Anterior cingulate cortex (tissue), 58 donors: ENCODE measurements around the gene C3orf49.

ENCODE experiments used
- DNase-seq, 58 donors: peaks; one replicate each; lab custom pipeline; 2025; lab: John Stamatoyannopoulos, UW

C3orf49 gene

DNA sequence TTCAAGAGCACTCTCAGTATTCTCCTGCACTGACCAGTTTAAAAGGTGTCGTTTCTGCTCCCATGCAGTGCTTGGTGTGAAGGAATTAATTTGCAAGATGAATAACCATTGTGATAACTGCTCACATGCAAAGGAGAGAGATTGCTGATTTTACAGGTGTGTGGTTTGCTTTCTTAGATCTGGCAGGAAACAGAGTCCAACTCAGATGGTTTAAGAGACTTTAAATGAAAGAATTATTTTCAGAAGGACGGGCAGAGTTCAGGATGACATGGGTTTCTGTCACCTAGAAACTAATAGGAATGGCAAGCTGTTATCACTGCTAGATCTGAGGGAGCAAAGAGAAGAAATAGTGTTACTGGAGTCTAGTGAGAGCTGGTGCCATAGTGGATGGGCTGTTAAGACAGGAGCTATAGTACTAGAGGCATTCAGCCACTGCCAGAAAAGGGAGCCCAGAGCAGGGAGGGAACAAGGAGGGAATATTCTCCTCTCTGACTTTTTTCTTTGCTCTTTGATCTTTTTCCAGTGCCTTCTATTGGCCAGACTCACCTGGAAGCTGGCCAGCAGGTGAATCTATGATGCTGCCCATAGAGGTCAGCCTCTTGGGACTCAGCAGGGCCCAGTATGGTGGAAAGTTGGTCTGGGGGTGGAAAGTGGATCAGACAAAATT, 59.4 kb downstream of the C3orf49 start:
- no peak for DNase-seq

DNA sequence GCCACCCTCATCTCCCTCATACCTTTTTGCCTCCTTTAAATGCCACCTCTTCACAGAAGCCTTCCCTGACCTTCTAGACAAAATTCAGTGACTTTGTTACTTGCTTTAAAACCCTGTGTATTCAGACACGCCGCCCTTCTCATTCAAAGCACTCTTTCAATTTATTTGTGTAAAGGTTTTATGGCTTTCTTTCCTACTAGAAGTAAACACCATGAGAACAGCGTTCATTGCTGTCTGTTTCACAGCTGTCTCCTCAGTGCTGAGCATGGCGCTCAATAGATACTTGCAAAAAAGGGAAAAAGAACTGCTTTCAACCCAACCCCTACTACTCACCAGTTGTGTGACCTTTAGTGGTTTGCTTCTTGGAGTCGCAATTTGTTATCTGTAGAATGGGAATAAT, 61.6 kb downstream of the C3orf49 start:
- DNase-seq, result no peak

DNA sequence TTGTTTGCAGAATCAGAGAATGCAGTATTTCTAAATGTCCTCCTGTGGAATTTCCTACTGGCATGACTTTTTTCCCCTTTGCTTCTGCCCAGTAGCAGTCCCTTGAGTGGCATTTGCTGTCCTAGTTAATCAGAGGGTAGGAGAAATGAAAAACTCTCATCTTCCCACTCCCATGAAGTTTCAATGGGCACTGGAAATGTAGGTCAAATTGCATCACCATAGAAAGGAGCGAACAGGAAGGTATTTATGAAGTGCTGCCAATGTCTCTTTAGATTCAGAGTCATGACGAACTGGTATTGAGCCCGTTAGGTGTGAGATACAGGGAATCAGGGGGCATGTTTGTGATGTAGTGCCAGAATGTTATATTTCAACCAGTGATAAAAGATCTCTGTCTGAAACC, 67.8 kb downstream of the C3orf49 start:
- no peak for DNase-seq

DNA sequence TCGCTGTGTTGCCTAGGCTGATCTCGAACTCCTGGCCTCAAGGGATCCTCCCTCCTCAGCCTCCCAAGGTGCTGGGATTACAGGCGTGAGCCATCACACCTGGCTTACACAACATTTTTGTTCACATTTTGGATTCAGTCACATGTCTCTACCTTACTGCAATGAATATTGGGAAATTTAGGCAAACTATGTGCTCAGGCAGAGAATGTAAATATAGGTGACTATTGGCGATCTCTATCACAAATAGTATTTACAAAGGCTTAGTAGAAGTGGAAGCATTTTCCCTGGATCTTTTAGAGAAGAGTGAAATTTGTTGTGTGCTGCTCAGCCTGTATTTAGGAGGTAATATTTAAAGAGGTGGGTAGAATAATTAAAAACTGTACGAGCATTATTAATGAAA, 72.4 kb downstream of the C3orf49 start:
- no peak for DNase-seq

DNA sequence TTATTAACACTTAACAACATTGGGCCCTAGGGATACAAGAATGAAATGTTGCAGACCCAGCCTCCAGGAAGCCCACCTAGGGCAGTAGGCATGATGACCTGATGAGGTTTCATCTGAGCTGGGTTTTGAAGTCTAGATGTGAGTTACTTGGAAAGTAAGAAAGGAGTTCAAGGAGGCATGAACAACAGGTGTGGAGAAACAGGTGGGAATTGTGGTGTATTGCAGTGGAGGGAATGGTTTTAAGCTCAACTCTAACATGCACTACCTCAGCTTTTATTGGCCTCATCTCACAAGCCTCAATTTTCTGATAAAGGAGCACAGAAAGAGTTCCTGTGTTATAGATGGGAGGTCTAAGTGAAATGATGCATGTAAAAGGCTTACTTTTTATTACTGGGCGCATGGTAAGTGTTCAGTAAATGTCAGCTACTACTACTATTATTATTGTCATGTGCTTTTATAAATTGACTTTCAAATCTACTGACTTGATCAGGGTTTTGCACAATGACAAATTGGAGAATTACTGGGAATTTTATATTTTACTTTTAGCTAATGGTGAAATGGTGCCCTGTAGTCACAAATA, 73.8 kb downstream of the C3orf49 start:
- no peak for DNase-seq

DNA sequence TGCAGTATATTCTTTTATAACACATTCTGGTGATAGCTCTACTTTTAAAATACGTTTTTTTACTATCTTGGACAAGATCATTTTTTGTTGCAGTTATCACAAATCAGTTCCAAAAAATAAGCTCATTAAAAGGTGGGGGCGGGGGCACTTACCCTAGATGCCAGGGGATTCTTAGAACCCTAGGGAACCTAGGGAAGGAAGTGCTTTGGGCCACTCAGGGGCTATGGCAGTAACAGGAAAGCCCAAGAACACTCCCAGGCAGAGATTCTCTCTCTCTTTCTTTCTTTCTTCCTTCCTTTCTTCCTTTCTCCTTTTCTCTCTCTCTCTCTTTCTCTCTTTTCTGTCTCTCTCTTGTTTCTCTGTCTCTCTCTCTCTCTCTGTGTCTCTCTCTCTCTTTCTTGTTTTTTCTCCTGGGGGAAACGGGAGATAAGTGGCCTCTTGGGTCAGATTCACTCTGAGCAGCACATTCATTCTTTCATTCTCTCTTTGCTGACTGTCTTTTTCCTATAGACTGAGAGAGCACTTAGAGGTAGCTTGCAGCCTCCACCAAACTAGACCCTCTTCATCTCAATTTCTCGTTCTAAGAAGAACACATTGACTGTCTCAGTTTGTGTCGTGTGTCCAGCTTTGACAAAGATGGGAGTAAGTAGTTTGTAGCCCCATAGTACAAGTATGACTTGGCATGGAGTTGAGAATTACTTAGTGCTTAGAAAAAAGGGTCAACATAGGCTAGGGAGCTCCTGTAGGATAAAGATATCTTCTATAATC, 76.5 kb downstream of the C3orf49 start:
- no peak for DNase-seq

DNA sequence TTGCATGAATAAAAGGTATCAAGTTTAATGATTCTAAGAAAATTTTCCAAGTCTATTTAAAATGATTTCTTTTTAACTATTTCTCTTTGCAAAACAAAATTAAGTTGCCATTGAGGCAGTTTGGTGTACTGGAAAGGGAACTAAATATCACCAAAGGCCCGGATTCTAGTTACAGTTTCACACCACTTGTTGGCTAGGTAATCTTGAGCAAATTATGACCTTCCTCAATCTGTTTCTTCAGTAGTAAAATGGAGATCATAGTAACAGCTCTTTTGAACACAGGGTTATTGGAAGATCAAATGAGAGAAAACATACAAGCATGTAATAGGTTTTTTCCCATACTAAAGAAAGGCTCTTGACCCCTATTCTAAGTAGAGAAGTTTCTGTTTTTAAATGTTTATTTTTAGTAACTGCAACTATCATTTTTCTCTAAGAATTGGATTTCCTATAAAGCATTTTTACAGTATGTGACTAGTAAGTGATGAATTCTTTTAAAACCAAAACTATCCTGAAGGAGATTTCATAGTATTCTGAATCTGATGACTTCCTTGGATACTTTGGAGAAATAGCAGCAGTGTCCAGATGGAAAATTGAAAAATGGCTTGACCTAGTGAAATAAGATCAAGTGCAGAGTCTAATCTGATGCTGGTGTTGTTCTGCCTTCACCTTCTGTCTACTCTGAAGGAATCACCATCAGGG, 77.4 kb downstream of the C3orf49 start:
- DNase-seq, result no peak
